ENCODE measurements around the gene PRPSAP1.

GRCh38 chr17:76360461-76360860 is 6.7 kb upstream of the PRPSAP1 start:
- TF ChIP-seq CTCF (conservative IDR thresholded peaks at IDR 0.05; ENCODE audit: low read depth, low read length) (no peak), EZH2 (IDR thresholded peaks at IDR 0.05; ENCODE audit: low read length, unreplicated experiment) (no peak), EZH2phosphoT487 (IDR thresholded peaks at IDR 0.05; ENCODE audit: borderline replicate concordance, low read length) (no peak)

Measured in PC-3 (cell line).